SK-N-SH (cell line): ENCODE data around the gene MRPL55. TPM values are rescaled to one million over a fixed set of nuclear protein-coding genes. Genes with fewer than 3 reads are reported as not detected.

Experiments used
- CTCF ChIA-PET: fragments of 300-600, 350-600 bp; formaldehyde crosslinking; extraction: SDS; loops from one replicate; lab custom pipeline; 2021; lab: Yijun Ruan, JAX
- POLR2A ChIA-PET: fragments of 350-600 bp; sonication (Branson Sonifier 250); formaldehyde crosslinking; extraction: SDS; loops from one replicate; lab custom pipeline; 2020; ENCODE audit warnings: antibody characterized with exemption, inconsistent platforms; lab: Yijun Ruan, JAX
- DNase-seq: peaks from one replicate; pipeline ENCODE4 v3.0.0; 2012
- H2AFZ ChIP-seq: fragments of 200-600 bp; sonication (generic); 2 replicates; pipeline ENCODE4 v1.8.1; 2016; ENCODE audit warnings: antibody characterized with exemption, mild to moderate bottlenecking, low read depth
- H3F3A ChIP-seq: fragments of 200-600 bp; sonication (generic); replicated peaks from 2 replicates; pipeline ENCODE3; 2016; ENCODE audit warnings: antibody characterized with exemption, mild to moderate bottlenecking; ENCODE audit not compliant: insufficient read depth
- H3K27ac ChIP-seq, 2 experiments: fragments of 200-500 bp in 1 of 2; fragments of 200-600 bp in 1 of 2; sonication (Bioruptor generic) in 1 of 2; sonication (generic), shearing (Covaris generic) in 1 of 2; 2 replicates each; pipeline versions ENCODE4 v1.5.1 to v1.6.1; 2014 to 2016; ENCODE audit warnings: low read depth in 2 of 2, inconsistent platforms in 1 of 2, low read length in 1 of 2, mild to moderate bottlenecking in 1 of 2, mixed read lengths in 1 of 2
- H3K27me3 ChIP-seq: fragments of 200-600 bp; sonication (generic), shearing (Covaris generic); 2 replicates; pipeline ENCODE4 v1.6.1; 2016; ENCODE audit warnings: mixed run types; ENCODE audit not compliant: insufficient read depth
- H3K36me3 ChIP-seq, 2 experiments: fragments of 200-500 bp in 1 of 2; fragments of 200-600 bp in 1 of 2; sonication (Bioruptor generic) in 1 of 2; sonication (generic) in 1 of 2; replicated peaks in 1 of 2; 2 replicates each; pipeline versions ENCODE3 to v1.5.1; 2014 to 2016; ENCODE audit warnings: low read length in 1 of 2, mild to moderate bottlenecking in 1 of 2; ENCODE audit not compliant: insufficient read depth in 2 of 2, control insufficient read depth in 1 of 2
- H3K4me1 ChIP-seq, 2 experiments: fragments of 200-500 bp in 1 of 2; fragments of 200-600 bp in 1 of 2; sonication (Bioruptor generic) in 1 of 2; sonication (generic), shearing (Covaris generic) in 1 of 2; 2 replicates each; pipeline versions ENCODE4 v1.5.1 to v1.6.1; 2014 to 2016; ENCODE audit warnings: low read depth in 1 of 2, low read length in 1 of 2, mixed run types in 1 of 2; ENCODE audit not compliant: insufficient read depth in 2 of 2, control insufficient read depth in 1 of 2
- H3K4me2 ChIP-seq: fragments of 200-600 bp; sonication (generic), shearing (Covaris generic); 2 replicates; pipeline ENCODE4 v1.6.1; 2017; ENCODE audit warnings: mixed run types
- H3K4me3 ChIP-seq, 2 experiments: fragments of 200-500 bp in 1 of 2; fragments of 200-600 bp in 1 of 2; sonication (Bioruptor generic) in 1 of 2; sonication (generic), shearing (Covaris generic) in 1 of 2; 2 replicates each; pipeline versions ENCODE4 v1.5.1 to v1.8.1; 2014 to 2016; ENCODE audit warnings: low read depth in 2 of 2, inconsistent platforms in 1 of 2, low read length in 1 of 2, mild to moderate bottlenecking in 1 of 2, mixed read lengths in 1 of 2, moderate library complexity in 1 of 2
- H3K79me2 ChIP-seq: fragments of 200-600 bp; sonication (generic); 2 replicates; pipeline ENCODE4 v1.8.1; 2017; ENCODE audit warnings: mild to moderate bottlenecking; ENCODE audit not compliant: insufficient read depth
- H3K9ac ChIP-seq: fragments of 200-600 bp; sonication (generic); 2 replicates; pipeline ENCODE4 v1.6.1; 2017; ENCODE audit warnings: mixed run types
- H3K9me2 ChIP-seq: fragments of 200-600 bp; sonication (generic); 2 replicates; pipeline ENCODE4 v1.6.1; 2017; ENCODE audit warnings: mixed run types
- H3K9me3 ChIP-seq: fragments of 200-600 bp; sonication (generic); 2 replicates; pipeline ENCODE4 v1.6.1; 2017; ENCODE audit warnings: mixed run types, mild to moderate bottlenecking, moderate library complexity
- H4K20me1 ChIP-seq: fragments of 200-600 bp; sonication (generic); 2 replicates; pipeline ENCODE4 v1.6.1; 2017; ENCODE audit warnings: mild to moderate bottlenecking, mixed run types; ENCODE audit not compliant: insufficient read depth
- CHD2 ChIP-seq: fragments of 150-350 bp; IDR thresholded peaks from 2 replicates; pipeline ENCODE4 v1.6.1; 2018; ENCODE audit warnings: low read length; ENCODE audit not compliant: partially characterized antibody
- CTCF ChIP-seq: fragments of 200-600 bp; sonication (generic); IDR thresholded peaks from 2 replicates; pipeline ENCODE4 v1.6.1; 2017; ENCODE audit warnings: antibody characterized with exemption, mild to moderate bottlenecking, moderate library complexity
- ELF1 ChIP-seq: IDR thresholded peaks from 2 replicates; pipeline ENCODE4 v1.4.0; 2012
- EP300 ChIP-seq, 2 experiments: IDR thresholded peaks; 2 replicates each; pipeline versions ENCODE4 v1.4.0 to v1.6.1; 2012; ENCODE audit warnings: borderline replicate concordance in 1 of 2, low read depth in 1 of 2, low read length in 1 of 2
- EZH2phosphoT487 ChIP-seq: fragments of 200-600 bp; sonication (generic); IDR thresholded peaks from 2 replicates; pipeline ENCODE4 v1.6.1; 2017; ENCODE audit warnings: low read depth, mixed run types, mild to moderate bottlenecking, antibody characterized with exemption, moderate library complexity, borderline replicate concordance
- FOSL2 ChIP-seq: IDR thresholded peaks from 2 replicates; pipeline ENCODE4 v1.4.0; 2012; ENCODE audit warnings: low read depth, mild to moderate bottlenecking, moderate library complexity, borderline replicate concordance
- FOXM1 ChIP-seq: IDR thresholded peaks from 2 replicates; pipeline ENCODE4 v1.4.0; 2012; ENCODE audit warnings: low read depth, mild to moderate bottlenecking
- GABPA ChIP-seq: IDR thresholded peaks from 2 replicates; pipeline ENCODE4 v1.4.0; 2012; ENCODE audit warnings: low read depth, mild to moderate bottlenecking
- GATA2 ChIP-seq: sonication (generic); formaldehyde crosslinking; IDR thresholded peaks from 2 replicates; pipeline ENCODE4 v1.5.0; 2020; ENCODE audit warnings: mild to moderate bottlenecking, missing genetic modification reagents
- IRF3 ChIP-seq: fragments of 150-350 bp; IDR thresholded peaks from 2 replicates; pipeline ENCODE4 v1.6.1; 2016; ENCODE audit warnings: mild to moderate bottlenecking, low read depth, low read length
- MEF2A ChIP-seq: IDR thresholded peaks from 2 replicates; pipeline ENCODE4 v1.4.0; 2012; ENCODE audit warnings: low read depth, borderline replicate concordance
- MXI1 ChIP-seq: IDR thresholded peaks from 2 replicates; pipeline ENCODE4 v1.6.1; 2012; ENCODE audit warnings: mild to moderate bottlenecking, low read depth, low read length, improper control_type of control experiment
- NFIC ChIP-seq: IDR thresholded peaks from 2 replicates; pipeline ENCODE4 v1.4.0; 2012; ENCODE audit warnings: borderline replicate concordance
- RAD21 ChIP-seq: IDR thresholded peaks from 2 replicates; pipeline ENCODE4 v1.6.1; 2012; ENCODE audit warnings: mild to moderate bottlenecking, low read length
- REST ChIP-seq: IDR thresholded peaks from 2 replicates; pipeline ENCODE4 v1.6.1; 2012; ENCODE audit warnings: mild to moderate bottlenecking, low read depth, low read length, moderate library complexity
- RFX5 ChIP-seq: IDR thresholded peaks from 2 replicates; pipeline ENCODE4 v1.6.1; 2012; ENCODE audit warnings: mild to moderate bottlenecking, improper control_type of control experiment, low read length
- SMC3 ChIP-seq: IDR thresholded peaks from 2 replicates; pipeline ENCODE4 v1.6.1; 2012; ENCODE audit warnings: low read depth, low read length, improper control_type of control experiment
- USF2 ChIP-seq: fragments of 150-350 bp; IDR thresholded peaks from 2 replicates; pipeline ENCODE4 v1.6.1; 2017; ENCODE audit warnings: antibody characterized with exemption, low read length, low read depth, borderline replicate concordance
- YY1 ChIP-seq: IDR thresholded peaks from 2 replicates; pipeline ENCODE4 v1.4.0; 2012; ENCODE audit warnings: low read depth, mild to moderate bottlenecking
- WGBS: methylation state at CpG from one replicate; pipeline ENCODE4 v1.1.6; 2017; ENCODE audit warnings: low lambda C conversion rate; 5-methylcytosine and 5-hydroxymethylcytosine counted together
- polyA plus RNA-seq, 3 experiments: library from polyadenylated mRNA; depleted of rRNA; stranded (reverse); fragments of >200 nt; gene quantifications; 2 replicates each; pipeline ENCODE4 v1.2.3, GENCODE V29; 2012

Gene MRPL55
- polyA plus RNA-seq, 1 of the 3 experiments (the other 2 are of a cell fraction), result 75.3 TPM

- ChIA-PET CTCF (interaction anchor here (0.9 to 1.8 kb wide), 2 partner anchors 11 to 13 kb away, joined by 3 to 5 read pairs; no protein-coding TSS in a partner anchor), POLR2A (no interaction called here)
- no peaks in the 10 kb centered on the region for H3K79me2 ChIP-seq
- 89% methylated on average over 7 of the region's 11 CpGs for WGBS
- H3K9ac ChIP-seq, result no peak overlapping the region
- DNase-seq, result no peak
- no peaks in the 10 kb centered on the region for H3K27me3 ChIP-seq
- peaks cover 0 to 9% of the 10 kb centered on the region in 2 experiments; a peak in 1 of 4 replicates for H3K4me1 ChIP-seq
- H3K4me2 ChIP-seq, result no peak overlapping the region
- no peaks in the 10 kb centered on the region for H4K20me1 ChIP-seq
- H3K4me3 ChIP-seq, result no peak overlapping the region
- no peak overlapping the region for H2AFZ ChIP-seq
- no peaks in the 10 kb centered on the region for H3F3A ChIP-seq
- H3K9me3 ChIP-seq, result no peaks in the 10 kb centered on the region
- no peak overlapping the region for H3K27ac ChIP-seq
- peaks cover 0 to 2% of the 10 kb centered on the region in 2 experiments for H3K36me3 ChIP-seq
- TF ChIP-seq YY1 (no peak), FOSL2 (no peak), CHD2 (no peak), MXI1 (no peak), ELF1 (no peak), FOXM1 (no peak), SMC3 (no peak), EP300 (IDR thresholded peaks at IDR 0.05; ENCODE audit: borderline replicate concordance in 1 of 2, low read depth in 1 of 2, low read length in 1 of 2) (no peak), IRF3 (no peak), CTCF (no peak)
- no peaks in the 10 kb centered on the region for H3K9me2 ChIP-seq
These were observed 45.0 kb upstream of the MRPL55 start for GRCh38 chr1:228154021-228154669.

GRCh38 chr1:228152918-228153258 lies 43.8 kb upstream of the MRPL55 start:
- no peak overlapping the region for H3K4me3 ChIP-seq
- no peak overlapping the region for H3K4me2 ChIP-seq
- peaks cover 0 to 12% of the 10 kb centered on the region in 2 experiments; a peak in 1 of 4 replicates for H3K4me1 ChIP-seq
- TF ChIP-seq RFX5, result no peak
- no peak for TF ChIP-seq RAD21
- no peak for TF ChIP-seq EP300 (IDR thresholded peaks at IDR 0.05; ENCODE audit: borderline replicate concordance in 1 of 2, low read depth in 1 of 2, low read length in 1 of 2)
- no peak for TF ChIP-seq EZH2phosphoT487
- no peak for TF ChIP-seq CHD2
- TF ChIP-seq MXI1, result no peak
- TF ChIP-seq MEF2A, result no peak
- no peak for TF ChIP-seq GABPA
- no peak for TF ChIP-seq REST
- TF ChIP-seq NFIC, result no peak
- no peak for TF ChIP-seq USF2
- no peak for TF ChIP-seq GATA2 (CRISPR knock-in tag)
- no peaks in the 10 kb centered on the region for H3K27me3 ChIP-seq
- H2AFZ ChIP-seq, result no peak overlapping the region
- no peak for DNase-seq
- H3F3A ChIP-seq, result no peaks in the 10 kb centered on the region
- ChIA-PET CTCF (interaction anchor here (1.8 kb wide), 1 partner anchor 12 kb away, joined by 5 read pairs; no protein-coding TSS in a partner anchor), POLR2A (interaction anchor here (0.7 to 1.2 kb wide), 2 partner anchors 9 to 10 kb away, joined by 3 read pairs; no protein-coding TSS in a partner anchor)
- H3K36me3 ChIP-seq, result peaks cover 0 to 12% of the 10 kb centered on the region in 2 experiments
- H3K9ac ChIP-seq, result no peak overlapping the region
- no peaks in the 10 kb centered on the region for H3K9me2 ChIP-seq
- H3K9me3 ChIP-seq, result no peaks in the 10 kb centered on the region
- H3K79me2 ChIP-seq, result no peaks in the 10 kb centered on the region
- WGBS, result 97% methylated on average over 3 of the region's 3 CpGs
- H3K27ac ChIP-seq, result no peak overlapping the region
- 0 out of 2 replicates have a peak, but pooled peaks cover 6% of the 10 kb centered on the region for H4K20me1 ChIP-seq
